Upper lobe of right lung (tissue), 1 donor: Measurements from ENCODE around the gene CAMSAP2. TPM values are rescaled to one million over a fixed set of nuclear protein-coding genes. Genes with fewer than 3 reads are reported as not detected.

ENCODE experiments used
- ATAC-seq: fragments of 200-7000 bp; cut with Tn5 transposase; one replicate; pipeline ENCODE4 v1.9.1; 2020; ENCODE audit warnings: mild to moderate bottlenecking, moderate library complexity
- DNase-seq: peaks from one replicate; pipeline ENCODE4 v3.0.0-alpha.2; 2020
- H3K27ac ChIP-seq: fragments of 200-600 bp; one replicate; pipeline ENCODE4 v1.8.0; 2022
- H3K27me3 ChIP-seq: fragments of 200-600 bp; one replicate; pipeline ENCODE4 v1.8.0; 2022; ENCODE audit warnings: mild to moderate bottlenecking
- H3K36me3 ChIP-seq: fragments of 200-600 bp; one replicate; pipeline ENCODE4 v1.8.0; 2022
- H3K4me1 ChIP-seq: fragments of 200-600 bp; one replicate; pipeline ENCODE4 v1.8.0; 2022
- H3K4me3 ChIP-seq: fragments of 200-600 bp; one replicate; pipeline ENCODE4 v1.8.0; 2022; ENCODE audit warnings: mild to moderate bottlenecking
- H3K9me3 ChIP-seq: fragments of 200-600 bp; one replicate; pipeline ENCODE4 v1.8.0; 2022
- intact Hi-C: fragments of 100-400 bp; cut with DNase I; formaldehyde crosslinking; loops from one replicate; pipeline ENCODE4 v1.11.0; 2022
- total RNA-seq: library from RNA; stranded (reverse); fragmentation: NEBNext Ultra II Directional; extraction: Animal tissue kit (Norgen Biotek cat#: 25700); gene quantifications from one replicate; pipeline ENCODE4 v1.2.1, GENCODE V29; 2021
- TF ChIP-seq, protein P1 (sequence below): fragments of 200-600 bp; IDR thresholded peaks from one replicate; pipeline ENCODE4 v1.8.0; 2022; ENCODE audit warnings: antibody characterized with exemption
- donor health status: DM: no; HTN: yes; CAD: no; lungs with severe emphysema.

Gene CAMSAP2
- total RNA-seq, 1 donor from 2014 or later, result 34.8 TPM

DNA sequence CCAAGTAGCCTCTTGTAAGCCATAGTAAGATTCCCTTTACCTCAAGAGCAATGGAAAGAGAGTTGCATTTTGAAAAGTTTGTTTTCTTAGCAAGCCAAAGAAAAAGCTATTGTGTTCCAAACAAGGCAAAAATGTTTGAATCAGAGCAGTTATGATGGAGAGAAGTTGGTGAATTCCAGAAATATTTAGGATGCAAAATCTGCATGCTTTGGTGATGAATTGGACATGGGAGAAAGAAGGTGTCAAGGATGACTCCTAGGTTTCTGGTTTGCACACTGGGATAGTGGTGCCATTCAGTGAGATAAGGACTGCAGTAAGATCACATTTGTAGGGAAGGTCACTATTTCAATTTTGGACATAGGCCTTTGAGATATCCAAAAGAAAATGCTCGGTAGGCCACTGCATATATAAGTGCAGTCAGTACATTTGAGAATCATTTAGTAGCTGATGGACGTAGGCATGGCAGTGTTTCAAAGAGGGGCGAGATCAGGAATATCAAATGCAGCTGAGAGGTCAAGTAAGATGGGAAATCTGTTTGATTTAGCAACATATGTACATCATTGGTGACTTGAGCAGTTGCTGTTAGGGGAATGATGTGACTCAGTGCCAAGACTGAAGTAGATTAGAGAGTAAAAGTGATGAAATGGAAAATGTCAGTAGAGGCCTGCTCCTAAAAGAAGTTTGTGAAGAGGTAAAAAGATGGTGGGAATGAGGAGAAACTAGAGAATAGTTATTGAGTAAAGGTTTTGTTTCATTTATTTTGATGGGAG is 100.2 kb downstream of the CAMSAP2 start:
- no peak for ATAC-seq
- no peak for DNase-seq
- no peaks in the 10 kb centered on the region for H3K9me3 ChIP-seq
- H3K36me3 ChIP-seq, result peaks cover 12% of the 10 kb centered on the region
- intact Hi-C loops, result no loop called here
- H3K27ac ChIP-seq, result no peak overlapping the region
- H3K27me3 ChIP-seq, result no peaks in the 10 kb centered on the region
- no peak overlapping the region for H3K4me3 ChIP-seq
- H3K4me1 ChIP-seq, result no peaks in the 10 kb centered on the region
- TF ChIP-seq, protein P1, sequence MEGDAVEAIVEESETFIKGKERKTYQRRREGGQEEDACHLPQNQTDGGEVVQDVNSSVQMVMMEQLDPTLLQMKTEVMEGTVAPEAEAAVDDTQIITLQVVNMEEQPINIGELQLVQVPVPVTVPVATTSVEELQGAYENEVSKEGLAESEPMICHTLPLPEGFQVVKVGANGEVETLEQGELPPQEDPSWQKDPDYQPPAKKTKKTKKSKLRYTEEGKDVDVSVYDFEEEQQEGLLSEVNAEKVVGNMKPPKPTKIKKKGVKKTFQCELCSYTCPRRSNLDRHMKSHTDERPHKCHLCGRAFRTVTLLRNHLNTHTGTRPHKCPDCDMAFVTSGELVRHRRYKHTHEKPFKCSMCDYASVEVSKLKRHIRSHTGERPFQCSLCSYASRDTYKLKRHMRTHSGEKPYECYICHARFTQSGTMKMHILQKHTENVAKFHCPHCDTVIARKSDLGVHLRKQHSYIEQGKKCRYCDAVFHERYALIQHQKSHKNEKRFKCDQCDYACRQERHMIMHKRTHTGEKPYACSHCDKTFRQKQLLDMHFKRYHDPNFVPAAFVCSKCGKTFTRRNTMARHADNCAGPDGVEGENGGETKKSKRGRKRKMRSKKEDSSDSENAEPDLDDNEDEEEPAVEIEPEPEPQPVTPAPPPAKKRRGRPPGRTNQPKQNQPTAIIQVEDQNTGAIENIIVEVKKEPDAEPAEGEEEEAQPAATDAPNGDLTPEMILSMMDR, result no peak

DNA sequence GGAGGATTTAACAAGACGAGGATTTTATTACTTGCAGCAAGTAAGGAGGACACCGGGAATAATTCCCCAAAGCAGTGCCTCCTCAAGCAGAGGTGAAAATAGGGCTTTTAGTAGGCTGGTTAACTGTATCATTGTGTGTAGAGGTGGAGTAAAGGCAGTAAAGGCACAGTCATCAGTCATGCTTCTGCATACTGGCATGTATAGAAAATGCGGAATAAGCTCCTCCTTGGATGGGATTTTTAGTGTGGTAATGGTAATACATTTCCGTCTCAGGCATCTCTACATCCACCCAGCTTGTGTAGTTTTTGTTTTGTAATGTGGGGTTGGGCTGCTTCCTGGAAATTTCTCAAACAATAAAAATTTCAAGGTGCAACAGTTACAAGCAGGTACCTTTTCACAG is 106.7 kb downstream of the CAMSAP2 start:
- TF ChIP-seq, protein P1, result no peak
- Histone ChIP-seq H3K36me3 (peaks cover 66% of the 10 kb centered on the region), H3K4me1 (no peaks in the 10 kb centered on the region), H3K27me3 (no peaks in the 10 kb centered on the region), H3K4me3 (no peak overlapping the region), H3K9me3 (no peaks in the 10 kb centered on the region), H3K27ac (no peak overlapping the region)
- no peak for ATAC-seq
- intact Hi-C loops, result no loop called here
- no peak for DNase-seq

DNA sequence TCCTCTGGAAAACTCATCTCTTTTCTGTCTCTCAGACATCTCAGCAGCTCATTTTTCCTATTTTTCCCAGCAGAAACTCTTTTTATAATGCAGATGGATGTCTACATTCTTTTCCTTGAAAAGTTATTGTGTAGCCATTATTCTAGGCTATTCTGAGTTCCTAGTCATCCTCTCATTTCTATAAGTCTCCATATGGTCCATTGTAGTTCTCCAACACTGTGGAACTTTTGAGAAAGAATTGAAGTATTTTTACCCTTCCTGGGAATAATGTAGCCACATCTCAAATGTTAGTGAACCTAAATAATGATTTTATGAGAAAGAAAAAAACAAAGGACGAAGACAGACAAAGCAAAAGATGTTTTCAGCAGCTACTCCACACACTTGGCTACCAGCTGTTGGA is 107.7 kb downstream of the CAMSAP2 start:
- Histone ChIP-seq H3K27ac (no peak overlapping the region), H3K4me3 (no peak overlapping the region), H3K4me1 (no peaks in the 10 kb centered on the region), H3K27me3 (no peaks in the 10 kb centered on the region), H3K9me3 (no peaks in the 10 kb centered on the region), H3K36me3 (peaks cover 76% of the 10 kb centered on the region)
- TF ChIP-seq, protein P1, result no peak
- DNase-seq, result no peak
- intact Hi-C loops, result no loop called here
- ATAC-seq, result no peak

DNA sequence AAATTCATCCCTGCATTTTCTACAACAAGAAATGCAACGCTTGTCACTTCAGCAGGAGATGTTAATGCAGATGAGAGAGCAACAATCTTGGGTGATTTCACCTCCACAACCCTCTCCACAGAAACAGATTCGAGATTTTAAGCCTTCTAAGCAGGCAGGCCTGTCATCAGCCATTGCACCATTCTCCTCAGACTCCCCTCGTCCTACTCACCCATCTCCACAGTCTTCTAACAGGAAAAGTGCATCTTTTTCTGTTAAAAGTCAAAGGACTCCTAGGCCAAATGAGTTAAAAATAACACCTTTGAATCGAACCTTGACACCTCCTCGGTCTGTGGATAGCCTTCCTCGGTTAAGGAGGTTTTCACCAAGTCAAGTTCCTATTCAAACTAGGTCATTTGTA is 110.7 kb downstream of the CAMSAP2 start:
- intact Hi-C loops, result no loop called here
- no peaks in the 10 kb centered on the region for H3K4me1 ChIP-seq
- ATAC-seq (no peak), DNase-seq (no peak)
- no peaks in the 10 kb centered on the region for H3K27me3 ChIP-seq
- TF ChIP-seq, protein P1, result no peak
- peaks cover 79% of the 10 kb centered on the region for H3K36me3 ChIP-seq
- H3K27ac ChIP-seq, result no peak overlapping the region
- H3K9me3 ChIP-seq, result no peaks in the 10 kb centered on the region
- H3K4me3 ChIP-seq, result no peak overlapping the region

DNA sequence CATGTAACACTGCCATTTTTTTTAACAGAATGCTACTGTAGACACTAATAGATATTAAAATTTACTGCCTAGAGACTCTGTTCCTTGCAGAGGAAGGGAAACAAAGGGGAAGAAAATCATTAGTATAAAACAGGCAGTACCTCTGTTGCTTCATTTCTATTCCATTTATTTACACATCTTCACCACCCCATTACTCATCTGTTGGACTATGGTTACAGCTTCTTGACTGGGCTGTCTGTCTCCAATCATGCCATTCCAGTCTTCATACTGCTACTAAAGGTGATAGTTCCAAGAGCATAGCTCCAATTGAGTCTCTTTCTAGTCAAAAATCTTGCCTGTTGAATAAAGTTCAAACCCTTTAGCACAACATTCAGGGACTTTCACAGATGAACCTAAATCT is 111.9 kb downstream of the CAMSAP2 start:
- Histone ChIP-seq H3K9me3 (no peaks in the 10 kb centered on the region), H3K4me3 (no peak overlapping the region), H3K4me1 (no peaks in the 10 kb centered on the region), H3K27ac (no peak overlapping the region), H3K36me3 (peaks cover 80% of the 10 kb centered on the region), H3K27me3 (no peaks in the 10 kb centered on the region)
- intact Hi-C loops, result no loop called here
- ATAC-seq (no peak), DNase-seq (no peak)
- TF ChIP-seq, protein P1, result no peak
